Sciatic nerve (tissue), 2 donors: ENCODE results near the gene ZC3H8. TPM values are rescaled to one million over a fixed set of nuclear protein-coding genes. Genes with fewer than 3 reads are reported as not detected.
A peak's percentile ranks its signal among the peaks of the same experiment; 100 is the strongest.
"Not testable (repeated sequence)": the region's sequence is repeated elsewhere in the genome, so short reads cannot be mapped to it uniquely, and the experiment has no call there.

Source experiments
- ATAC-seq: fragments of 200-7000 bp; cut with Tn5 transposase; one replicate; pipeline ENCODE4 v1.9.1; 2020; ENCODE audit warnings: mild to moderate bottlenecking, moderate library complexity
- DNase-seq: peaks from one replicate; pipeline ENCODE4 v3.0.0-alpha.2; 2020; ENCODE audit warnings: low spot score
- intact Hi-C: fragments of 100-400 bp; cut with DNase I; formaldehyde crosslinking; loops from one replicate; pipeline ENCODE4 v1.14.2; 2022
- total RNA-seq: library from RNA; stranded (reverse); fragmentation: NEBNext Ultra II Directional; extraction: Animal tissue kit (Norgen Biotek cat#: 25700); gene quantifications from one replicate; pipeline ENCODE4 v1.2.1, GENCODE V29; 2021
- donor health status: DM: no; HTN: no; CAD: no.
- donor health status: DM: no; HTN: no; CAD: no.

ZC3H8 gene
- 11.1 TPM for total RNA-seq

- peak; percentile 99 for ATAC-seq
- intact Hi-C loops, result no loop called here
- DNase-seq, result peak; percentile 96
Measured at GRCh38 chr2:112254466-112255240, at the start of gene ZC3H8. ZC3H8 (minus strand) TSS chr2:112255042; CDS start chr2:112254981, 61 bp downstream.

- ATAC-seq, result no peak
- intact Hi-C loops, result no loop called here
Measured at GRCh38 chr2:112304298-112304941, 49.6 kb upstream of the ZC3H8 start.

GRCh38 chr2:112301973-112302372 lies 47.1 kb upstream of the ZC3H8 start:
- intact Hi-C loops, result no loop called here
- no peak for ATAC-seq
- no peak for DNase-seq

More at GRCh38 chr2:112304298-112304941, 49.6 kb upstream of the ZC3H8 start:
- no peak for DNase-seq

- intact Hi-C loops, result no loop called here
- DNase-seq, result no peak
- ATAC-seq, result no peak
Measured at GRCh38 chr2:112301171-112301584, 46.3 kb upstream of the ZC3H8 start.

- ATAC-seq (no peak), DNase-seq (no peak)
- intact Hi-C loops, result no loop called here
Measured at GRCh38 chr2:112296407-112296806, 41.6 kb upstream of the ZC3H8 start.

GRCh38 chr2:112295407-112296078 lies 40.7 kb upstream of the ZC3H8 start:
- ATAC-seq (no peak), DNase-seq (no peak)
- intact Hi-C loops, result no loop called here

GRCh38 chr2:112293636-112294401 lies 39.0 kb upstream of the ZC3H8 start:
- no peak for ATAC-seq
- DNase-seq, result no peak
- intact Hi-C loops, result no loop called here

GRCh38 chr2:112290648-112291047 lies 35.8 kb upstream of the ZC3H8 start:
- no peak for DNase-seq
- intact Hi-C loops, result no loop called here
- no peak for ATAC-seq

GRCh38 chr2:112290088-112290487 lies 35.2 kb upstream of the ZC3H8 start:
- intact Hi-C loops, result no loop called here
- no peak for ATAC-seq
- DNase-seq, result no peak

- ATAC-seq, result not testable (repeated sequence)
Measured at GRCh38 chr2:112283535-112283934, 28.7 kb upstream of the ZC3H8 start.

GRCh38 chr2:112282066-112282465 lies 27.2 kb upstream of the ZC3H8 start:
- ATAC-seq, DNase-seq, intact Hi-C loops: not testable (repeated sequence)

More at GRCh38 chr2:112283535-112283934, 28.7 kb upstream of the ZC3H8 start:
- intact Hi-C loops, DNase-seq: not testable (repeated sequence)

GRCh38 chr2:112277596-112278220 lies 22.9 kb upstream of the ZC3H8 start:
- intact Hi-C loops, result no loop called here
- DNase-seq (no peak), ATAC-seq (no peak)

GRCh38 chr2:112276954-112277353 lies 22.1 kb upstream of the ZC3H8 start:
- intact Hi-C loops, result no loop called here
- no peak for ATAC-seq
- DNase-seq, result no peak

- ATAC-seq (peak; percentile 87), DNase-seq (peak; percentile 92)
- intact Hi-C loops, result no loop called here
Measured at GRCh38 chr2:112275887-112276773, 21.3 kb upstream of the ZC3H8 start.

GRCh38 chr2:112275311-112275886 lies 20.6 kb upstream of the ZC3H8 start, which contains the start of gene ZC3H6:
ZC3H6 (plus strand) TSS chr2:112275597; CDS start chr2:112275995, 398 bp downstream.
- intact Hi-C loops, result no loop called here
- ATAC-seq (peak; percentile 100), DNase-seq (peak; percentile 99)

- no peak for ATAC-seq
- intact Hi-C loops, result no loop called here
- DNase-seq, result no peak
Measured at GRCh38 chr2:112273349-112273748, 18.5 kb upstream of the ZC3H8 start.

- DNase-seq, result no peak
- no peak for ATAC-seq
- intact Hi-C loops, result no loop called here
Measured at GRCh38 chr2:112272669-112273068, 17.8 kb upstream of the ZC3H8 start.
